Lower lobe of right lung (tissue), 2 donors: ENCODE measurements around the gene TUBB2B. TPM values are rescaled to one million over a fixed set of nuclear protein-coding genes. Genes with fewer than 3 reads are reported as not detected.

Experiments used
- ATAC-seq, 2 donors: fragments of 200-7000 bp; cut with Tn5 transposase; one replicate each; pipeline ENCODE4 v1.9.1; 2020 to 2022; ENCODE audit warnings: mild to moderate bottlenecking in 2 of 2, moderate library complexity in 2 of 2
- DNase-seq: peaks from one replicate; pipeline ENCODE4 v3.0.0-alpha.2; 2020
- H3K27ac ChIP-seq: fragments of 200-600 bp; one replicate; pipeline ENCODE4 v1.8.0; 2022
- H3K27me3 ChIP-seq: fragments of 200-600 bp; one replicate; pipeline ENCODE4 v1.8.0; 2022; ENCODE audit warnings: low read depth
- H3K36me3 ChIP-seq: fragments of 200-600 bp; one replicate; pipeline ENCODE4 v1.8.0; 2022; ENCODE audit warnings: mild to moderate bottlenecking
- H3K4me1 ChIP-seq: fragments of 200-600 bp; one replicate; pipeline ENCODE4 v1.8.0; 2022
- H3K4me3 ChIP-seq: fragments of 200-600 bp; one replicate; pipeline ENCODE4 v1.8.0; 2022; ENCODE audit warnings: mild to moderate bottlenecking
- H3K9me3 ChIP-seq: fragments of 200-600 bp; one replicate; pipeline ENCODE4 v1.8.0; 2022
- intact Hi-C: fragments of 100-400 bp; cut with DNase I; formaldehyde crosslinking; loops from one replicate; pipeline ENCODE4 v1.11.0; 2022
- total RNA-seq: library from RNA; stranded (reverse); fragmentation: NEBNext Ultra II Directional; extraction: Animal tissue kit (Norgen Biotek cat#: 25700); gene quantifications from one replicate; pipeline ENCODE4 v1.2.1, GENCODE V29; 2021
- TF ChIP-seq, protein P1 (sequence below): fragments of 200-600 bp; IDR thresholded peaks from one replicate; pipeline ENCODE4 v1.8.0; 2022; ENCODE audit warnings: antibody characterized with exemption, mild to moderate bottlenecking
- donor health status: DM: no; HTN: yes; CAD: no; lungs with severe emphysema.

TUBB2B gene
- total RNA-seq, 1 donor from 2014 or later = 0.59 TPM

DNA sequence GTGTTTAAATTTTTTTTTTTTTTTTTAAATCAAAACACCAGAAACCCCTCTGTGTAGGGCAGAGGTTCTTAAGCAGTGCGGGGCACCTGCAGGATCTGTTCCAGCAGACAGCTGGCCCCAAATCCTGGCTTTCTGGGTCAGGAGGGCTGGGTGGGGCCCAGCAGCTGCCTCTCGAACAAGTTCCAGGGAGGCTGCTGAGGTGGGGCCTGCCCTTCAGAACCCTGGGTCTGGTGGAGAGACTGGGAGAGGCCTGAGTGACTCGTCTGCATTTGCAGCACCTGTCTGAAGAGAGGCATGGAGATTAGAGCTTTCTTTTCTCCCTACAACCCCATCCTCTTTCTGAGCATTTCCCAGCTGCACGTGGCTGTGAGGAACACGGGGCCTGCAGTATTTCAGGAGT lies 39.7 kb upstream of the TUBB2B start:
- H3K4me1 ChIP-seq = peaks cover 7% of the 10 kb centered on the region
- peaks cover 70% of the 10 kb centered on the region for H3K36me3 ChIP-seq
- DNase-seq = no peak
- intact Hi-C loops = no loop called here
- TF ChIP-seq, protein P1, sequence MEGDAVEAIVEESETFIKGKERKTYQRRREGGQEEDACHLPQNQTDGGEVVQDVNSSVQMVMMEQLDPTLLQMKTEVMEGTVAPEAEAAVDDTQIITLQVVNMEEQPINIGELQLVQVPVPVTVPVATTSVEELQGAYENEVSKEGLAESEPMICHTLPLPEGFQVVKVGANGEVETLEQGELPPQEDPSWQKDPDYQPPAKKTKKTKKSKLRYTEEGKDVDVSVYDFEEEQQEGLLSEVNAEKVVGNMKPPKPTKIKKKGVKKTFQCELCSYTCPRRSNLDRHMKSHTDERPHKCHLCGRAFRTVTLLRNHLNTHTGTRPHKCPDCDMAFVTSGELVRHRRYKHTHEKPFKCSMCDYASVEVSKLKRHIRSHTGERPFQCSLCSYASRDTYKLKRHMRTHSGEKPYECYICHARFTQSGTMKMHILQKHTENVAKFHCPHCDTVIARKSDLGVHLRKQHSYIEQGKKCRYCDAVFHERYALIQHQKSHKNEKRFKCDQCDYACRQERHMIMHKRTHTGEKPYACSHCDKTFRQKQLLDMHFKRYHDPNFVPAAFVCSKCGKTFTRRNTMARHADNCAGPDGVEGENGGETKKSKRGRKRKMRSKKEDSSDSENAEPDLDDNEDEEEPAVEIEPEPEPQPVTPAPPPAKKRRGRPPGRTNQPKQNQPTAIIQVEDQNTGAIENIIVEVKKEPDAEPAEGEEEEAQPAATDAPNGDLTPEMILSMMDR = no peak
- H3K9me3 ChIP-seq = no peaks in the 10 kb centered on the region
- H3K27ac ChIP-seq = no peak overlapping the region
- peak in 1 of 2 donors; percentile 54 for ATAC-seq
- H3K4me3 ChIP-seq = no peak overlapping the region
- no peaks in the 10 kb centered on the region for H3K27me3 ChIP-seq

DNA sequence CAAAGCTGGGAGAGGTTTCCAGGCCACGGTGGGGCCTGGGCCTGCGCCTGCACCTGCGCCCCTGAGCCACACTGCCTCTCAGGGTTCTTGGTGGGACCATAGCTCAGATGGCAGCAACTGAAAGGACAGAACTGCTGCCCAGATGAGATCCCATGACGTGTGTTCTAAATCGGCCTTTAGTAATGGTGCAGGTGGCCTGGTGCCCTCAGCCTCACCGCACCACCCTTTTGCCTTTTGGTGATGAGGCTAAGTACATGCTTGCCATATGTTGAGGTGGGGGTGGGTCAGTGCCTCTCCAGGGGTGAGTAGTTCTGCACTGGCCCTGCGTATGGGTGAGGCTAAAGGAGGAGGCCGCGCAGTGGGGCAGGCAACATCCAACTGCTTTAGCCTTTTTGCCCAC lies 38.7 kb upstream of the TUBB2B start:
- TF ChIP-seq, protein P1 = no peak
- DNase-seq = no peak
- H3K27ac ChIP-seq = no peak overlapping the region
- no peak overlapping the region for H3K4me3 ChIP-seq
- H3K27me3 ChIP-seq = no peaks in the 10 kb centered on the region
- no peaks in the 10 kb centered on the region for H3K9me3 ChIP-seq
- peaks cover 60% of the 10 kb centered on the region for H3K36me3 ChIP-seq
- intact Hi-C loops = no loop called here
- no peak for ATAC-seq
- H3K4me1 ChIP-seq = peaks cover 17% of the 10 kb centered on the region

DNA sequence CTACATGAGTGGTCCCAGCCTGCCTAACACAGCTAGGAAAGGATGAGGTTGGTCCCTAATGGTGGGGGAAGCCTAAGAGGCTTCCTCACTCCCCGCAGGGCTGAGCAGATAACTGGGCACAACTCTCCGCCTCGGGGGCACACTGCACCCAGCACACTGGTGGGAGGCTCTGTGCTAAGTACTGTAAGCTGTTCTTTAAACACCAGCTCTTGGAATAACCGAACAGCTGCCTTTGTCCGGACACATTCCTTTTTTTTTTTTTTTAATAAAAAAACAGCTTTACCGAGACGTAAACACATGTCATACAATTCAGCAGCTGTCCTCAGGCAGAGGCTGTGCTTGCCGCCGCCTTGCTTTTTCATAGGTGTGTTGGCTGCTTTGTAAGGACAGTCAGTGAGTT lies 38.2 kb upstream of the TUBB2B start:
- Histone ChIP-seq H3K27me3 (no peaks in the 10 kb centered on the region), H3K4me3 (no peak overlapping the region), H3K36me3 (peaks cover 55% of the 10 kb centered on the region), H3K9me3 (no peaks in the 10 kb centered on the region), H3K27ac (no peak overlapping the region), H3K4me1 (peaks cover 22% of the 10 kb centered on the region)
- ATAC-seq = no peak
- TF ChIP-seq, protein P1 = no peak
- intact Hi-C loops = no loop called here
- DNase-seq = no peak

DNA sequence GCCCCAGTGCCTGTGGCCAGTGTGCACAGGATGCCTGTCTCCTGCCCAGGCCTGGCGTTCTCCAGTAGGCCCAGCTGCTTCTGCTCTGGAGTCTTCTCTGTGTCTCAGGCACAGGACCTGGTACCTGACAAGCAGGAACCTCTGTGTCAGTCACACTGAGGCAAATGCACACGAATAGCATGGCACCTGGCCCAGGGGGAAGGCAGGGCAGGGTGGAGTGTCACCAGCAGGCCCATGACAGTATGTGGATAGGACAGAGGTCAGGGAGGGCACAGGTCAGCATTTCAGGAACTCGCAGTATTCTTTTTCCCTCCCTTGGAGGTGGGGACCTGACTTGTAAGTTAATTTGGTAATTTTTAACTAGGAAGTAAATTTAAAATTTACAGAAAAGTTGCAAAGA lies 36.9 kb upstream of the TUBB2B start:
- no peaks in the 10 kb centered on the region for H3K9me3 ChIP-seq
- H3K4me1 ChIP-seq = peaks cover 33% of the 10 kb centered on the region
- no peak overlapping the region for H3K4me3 ChIP-seq
- TF ChIP-seq, protein P1 = no peak
- H3K36me3 ChIP-seq = peaks cover 43% of the 10 kb centered on the region
- H3K27ac ChIP-seq = no peak overlapping the region
- H3K27me3 ChIP-seq = no peaks in the 10 kb centered on the region
- no peak for ATAC-seq
- no peak for DNase-seq
- intact Hi-C loops = no loop called here

DNA sequence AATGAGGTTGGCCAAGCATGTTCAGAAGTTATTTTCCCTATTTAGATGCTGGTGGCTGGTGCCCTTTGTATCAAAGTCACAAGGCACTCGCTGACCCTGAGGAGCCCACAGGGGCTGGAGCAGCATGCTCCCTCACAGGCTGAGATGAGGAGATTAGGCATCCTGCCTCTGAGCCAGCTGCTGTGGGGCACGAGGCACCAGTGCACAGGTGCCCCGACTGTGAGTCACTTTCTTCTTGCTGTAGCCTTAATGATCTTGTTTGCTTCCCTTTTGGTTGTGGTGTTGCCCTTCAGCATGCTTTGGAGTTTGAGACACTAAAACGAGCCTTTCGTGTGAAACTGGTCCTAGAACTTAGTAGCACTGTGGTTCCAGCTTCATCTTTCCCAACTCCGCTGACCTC lies 35.6 kb upstream of the TUBB2B start:
- TF ChIP-seq, protein P1 = no peak
- ATAC-seq (no peak), DNase-seq (no peak)
- intact Hi-C loops = no loop called here
- H3K27ac ChIP-seq = no peak overlapping the region
- H3K4me1 ChIP-seq = peaks cover 37% of the 10 kb centered on the region
- no peaks in the 10 kb centered on the region for H3K27me3 ChIP-seq
- H3K9me3 ChIP-seq = no peaks in the 10 kb centered on the region
- H3K36me3 ChIP-seq = peaks cover 32% of the 10 kb centered on the region
- H3K4me3 ChIP-seq = no peak overlapping the region

DNA sequence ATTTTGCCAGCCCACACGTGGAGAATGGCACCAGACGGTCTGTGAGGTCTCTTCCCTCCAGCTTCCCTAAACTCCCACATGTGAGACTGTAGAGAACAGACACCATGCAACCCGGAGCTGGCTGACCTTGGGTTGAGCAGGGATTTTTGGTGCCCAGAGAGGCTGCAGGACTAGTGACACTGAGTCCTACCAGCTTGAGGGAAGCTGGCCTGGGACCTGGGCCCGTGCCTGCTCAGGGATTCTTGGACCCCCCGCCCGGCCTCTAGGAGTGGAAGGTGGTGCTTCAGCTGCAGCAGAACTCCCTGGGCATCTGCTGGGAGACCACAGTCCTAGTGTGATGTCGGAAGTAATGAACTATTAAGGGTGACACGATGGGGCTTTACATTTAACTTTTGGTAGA lies 34.5 kb upstream of the TUBB2B start:
- H3K9me3 ChIP-seq = no peaks in the 10 kb centered on the region
- H3K36me3 ChIP-seq = peaks cover 25% of the 10 kb centered on the region
- TF ChIP-seq, protein P1 = no peak
- peaks cover 33% of the 10 kb centered on the region for H3K4me1 ChIP-seq
- H3K4me3 ChIP-seq = no peak overlapping the region
- intact Hi-C loops = no loop called here
- DNase-seq = no peak
- no peak for ATAC-seq
- H3K27ac ChIP-seq = no peak overlapping the region
- no peaks in the 10 kb centered on the region for H3K27me3 ChIP-seq
